Activated CD8-positive, alpha-beta memory T cell treated with anti-CD3 and anti-CD28 coated beads, Interleukin-2, amount 10 ng/mL, durations not matched to agents 7 days and 5 days (primary cell): ENCODE data around the gene MON2. TPM values are rescaled to one million over a fixed set of nuclear protein-coding genes. Genes with fewer than 3 reads are reported as not detected.

Source experiments
- ATAC-seq: fragments of 150-1000 bp; cut with Tn5 transposase; one replicate; pipeline ENCODE4 v1.10.0; 2021; ENCODE audit warnings: moderate library complexity
- CTCF ChIA-PET: fragments of 350-600 bp; sonication (Branson Sonifier 250); formaldehyde crosslinking; loops from one replicate; lab custom pipeline; 2021; ENCODE audit warnings: antibody characterized with exemption; lab: Charles Lee
- DNase-seq: peaks from one replicate; pipeline ENCODE4 v3.0.0-alpha.2; 2020
- H3K27ac Mint-ChIP-seq: one replicate; pipeline ENCODE4 v1.8.0; 2021; ENCODE audit warnings: mild to moderate bottlenecking, mixed read lengths
- H3K27me3 Mint-ChIP-seq: one replicate; pipeline ENCODE4 v1.8.0; 2021; ENCODE audit warnings: mixed read lengths
- H3K36me3 Mint-ChIP-seq: one replicate; pipeline ENCODE4 v1.8.0; 2021; ENCODE audit warnings: mild to moderate bottlenecking, mixed read lengths
- H3K4me1 Mint-ChIP-seq: one replicate; pipeline ENCODE4 v1.8.0; 2021; ENCODE audit warnings: mixed read lengths
- H3K4me3 Mint-ChIP-seq: one replicate; pipeline ENCODE4 v1.8.0; 2021; ENCODE audit warnings: mild to moderate bottlenecking, moderate library complexity, mixed read lengths
- H3K9me3 Mint-ChIP-seq: one replicate; pipeline ENCODE4 v1.8.0; 2022; ENCODE audit warnings: low read depth, mixed read lengths
- total RNA-seq, 2 experiments: library from RNA; stranded (reverse); gene quantifications; one replicate each; pipeline ENCODE4 v1.2.3, GENCODE V29; 2021

Gene MON2
- total RNA-seq, 2 experiments from 2014 or later: 39.3 to 53.9 TPM

DNA sequence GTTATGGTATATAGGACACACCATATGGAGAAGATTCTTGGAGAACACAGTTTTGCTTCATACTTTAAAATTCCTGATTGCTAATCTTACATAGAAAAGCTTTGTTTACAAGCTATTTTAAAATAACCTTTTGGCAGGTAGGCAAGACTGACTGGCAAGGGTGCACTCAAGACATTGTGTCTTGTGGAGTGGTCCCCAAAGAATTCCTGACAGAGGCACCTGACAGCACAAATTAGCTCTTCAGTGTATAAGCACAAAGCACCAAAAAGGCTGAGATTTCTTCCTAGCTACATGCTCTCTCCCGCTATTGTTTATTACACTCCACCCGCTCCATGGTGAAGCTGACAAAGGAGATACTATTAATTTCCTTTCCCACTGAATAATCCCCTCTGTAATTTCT is 139.4 kb downstream of the MON2 start:
- Mint-ChIP-seq H3K27ac (no peak overlapping the region), H3K4me1 (peaks cover 34% of the 10 kb centered on the region), H3K27me3 (no peaks in the 10 kb centered on the region), H3K36me3 (peaks cover 4% of the 10 kb centered on the region), H3K9me3 (no peaks in the 10 kb centered on the region), H3K4me3 (no peak overlapping the region)
- DNase-seq (no peak), ATAC-seq (no peak)
- CTCF ChIA-PET: interaction anchor here (0.8 to 1.8 kb wide), 7 partner anchors 9 to 192 kb away, joined by 3 to 12 read pairs (median 4); no protein-coding TSS in a partner anchor

DNA sequence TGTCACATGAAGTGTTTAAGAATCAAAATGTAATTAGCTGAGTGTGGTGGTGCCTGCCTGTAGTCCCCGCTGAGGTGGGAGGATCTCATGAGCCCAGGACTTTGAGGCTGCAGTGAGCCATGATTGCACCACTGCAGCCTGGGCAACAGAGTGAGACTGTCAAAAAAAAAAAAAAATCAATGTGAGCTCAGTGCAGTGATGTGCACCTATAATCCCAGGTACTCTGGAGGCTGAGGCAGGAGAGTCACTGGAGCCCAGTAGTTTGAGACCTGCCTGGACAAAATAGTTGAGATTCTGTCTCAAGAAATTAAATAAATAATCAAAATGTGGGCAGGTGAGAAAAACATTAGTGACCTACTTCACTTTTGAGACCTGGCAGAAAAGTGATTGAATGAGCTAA is 140.0 kb downstream of the MON2 start:
- DNase-seq: no peak
- peaks cover 4% of the 10 kb centered on the region for H3K36me3 Mint-ChIP-seq
- peaks cover 30% of the 10 kb centered on the region for H3K4me1 Mint-ChIP-seq
- no peaks in the 10 kb centered on the region for H3K9me3 Mint-ChIP-seq
- no peak overlapping the region for H3K4me3 Mint-ChIP-seq
- no peaks in the 10 kb centered on the region for H3K27me3 Mint-ChIP-seq
- CTCF ChIA-PET: interaction anchor here (0.8 to 1.8 kb wide), 5 partner anchors 10 to 192 kb away, joined by 3 to 12 read pairs (median 4); no protein-coding TSS in a partner anchor
- no peak for ATAC-seq
- H3K27ac Mint-ChIP-seq: no peak overlapping the region

DNA sequence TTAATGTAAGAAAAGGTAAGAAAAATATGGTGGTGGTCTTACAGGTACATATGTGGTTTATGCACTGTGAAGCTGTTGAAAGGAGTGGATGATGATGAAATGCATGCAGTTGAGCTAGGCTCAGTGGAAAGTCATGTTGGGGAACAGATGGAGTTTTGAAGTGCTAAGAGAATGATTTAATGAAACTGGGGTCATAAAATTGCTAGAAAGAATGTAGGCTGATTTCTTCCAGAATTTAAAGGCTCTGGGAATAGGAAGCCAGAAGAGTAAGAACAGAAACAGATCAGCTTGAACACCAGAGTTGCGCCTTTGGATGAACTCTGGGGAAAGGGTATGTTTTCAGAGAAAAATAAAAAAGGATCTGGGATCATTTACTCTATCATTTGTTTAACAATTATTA is 146.5 kb downstream of the MON2 start:
- H3K4me3 Mint-ChIP-seq: no peak overlapping the region
- peaks cover 1% of the 10 kb centered on the region for H3K36me3 Mint-ChIP-seq
- CTCF ChIA-PET: no interaction called here
- no peaks in the 10 kb centered on the region for H3K4me1 Mint-ChIP-seq
- H3K27ac Mint-ChIP-seq: no peak overlapping the region
- ATAC-seq: no peak
- no peak for DNase-seq
- H3K27me3 Mint-ChIP-seq: no peaks in the 10 kb centered on the region
- no peaks in the 10 kb centered on the region for H3K9me3 Mint-ChIP-seq

- no peak overlapping the region for H3K27ac Mint-ChIP-seq
- H3K27me3 Mint-ChIP-seq: no peaks in the 10 kb centered on the region
- H3K4me1 Mint-ChIP-seq: no peaks in the 10 kb centered on the region
- DNase-seq: no peak
- CTCF ChIA-PET: interaction anchor here (1.1 to 1.7 kb wide), 4 partner anchors 9 to 14 kb away, joined by 3 to 4 read pairs (median 3); no protein-coding TSS in a partner anchor
- H3K9me3 Mint-ChIP-seq: no peaks in the 10 kb centered on the region
- ATAC-seq: no peak
- no peak overlapping the region for H3K4me3 Mint-ChIP-seq
- peaks cover 4% of the 10 kb centered on the region for H3K36me3 Mint-ChIP-seq
Observed at GRCh38 chr12:62618319-62618718, 151.7 kb downstream of the MON2 start.

DNA sequence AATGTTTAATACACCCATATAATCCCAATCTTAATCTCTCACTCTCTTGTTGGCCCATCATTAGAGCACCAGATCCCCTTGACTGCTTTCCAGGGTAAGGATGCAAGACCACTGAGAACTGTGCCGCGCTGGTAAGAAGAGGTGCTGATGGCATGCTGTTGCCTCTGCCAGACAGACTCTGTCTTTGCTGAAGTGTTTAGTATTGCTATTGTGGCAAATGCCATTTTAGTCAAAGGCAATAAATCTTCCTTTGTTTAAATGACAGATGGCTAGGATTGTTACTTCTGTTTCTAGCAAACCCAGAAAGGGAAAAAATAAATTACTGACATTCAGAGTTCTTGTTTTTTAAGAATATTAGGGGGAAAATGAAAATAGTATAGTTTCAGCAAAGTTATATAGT is 152.3 kb downstream of the MON2 start:
- ATAC-seq (no peak), DNase-seq (no peak)
- no peaks in the 10 kb centered on the region for H3K9me3 Mint-ChIP-seq
- H3K4me1 Mint-ChIP-seq: no peaks in the 10 kb centered on the region
- no peak overlapping the region for H3K27ac Mint-ChIP-seq
- CTCF ChIA-PET: interaction anchor here (1.1 to 1.7 kb wide), 3 partner anchors 10 to 13 kb away, joined by 3 to 4 read pairs (median 3); no protein-coding TSS in a partner anchor
- no peak overlapping the region for H3K4me3 Mint-ChIP-seq
- peaks cover 4% of the 10 kb centered on the region for H3K36me3 Mint-ChIP-seq
- no peaks in the 10 kb centered on the region for H3K27me3 Mint-ChIP-seq

GRCh38 chr12:62621101-62621638 is 154.5 kb downstream of the MON2 start:
- DNase-seq (no peak), ATAC-seq (no peak)
- Mint-ChIP-seq H3K4me1 (no peaks in the 10 kb centered on the region), H3K27me3 (peaks cover 8% of the 10 kb centered on the region), H3K4me3 (no peak overlapping the region), H3K36me3 (peaks cover 4% of the 10 kb centered on the region), H3K9me3 (no peaks in the 10 kb centered on the region), H3K27ac (no peak overlapping the region)
- CTCF ChIA-PET: interaction anchor here (0.7 kb wide), 1 partner anchor 49 kb away, joined by 3 read pairs; no protein-coding TSS in a partner anchor

GRCh38 chr12:62622177-62622576 is 155.6 kb downstream of the MON2 start:
- Mint-ChIP-seq H3K9me3 (no peaks in the 10 kb centered on the region), H3K36me3 (peaks cover 2% of the 10 kb centered on the region), H3K4me1 (no peaks in the 10 kb centered on the region), H3K27ac (no peak overlapping the region), H3K4me3 (no peak overlapping the region), H3K27me3 (peaks cover 12% of the 10 kb centered on the region)
- DNase-seq (no peak), ATAC-seq (no peak)
- CTCF ChIA-PET: no interaction called here

- peaks cover 2% of the 10 kb centered on the region for H3K36me3 Mint-ChIP-seq
- peaks cover 35% of the 10 kb centered on the region for H3K27me3 Mint-ChIP-seq
- ATAC-seq (no peak), DNase-seq (no peak)
- no peak overlapping the region for H3K27ac Mint-ChIP-seq
- H3K9me3 Mint-ChIP-seq: no peaks in the 10 kb centered on the region
- H3K4me3 Mint-ChIP-seq: no peak overlapping the region
- CTCF ChIA-PET: no interaction called here
- H3K4me1 Mint-ChIP-seq: no peaks in the 10 kb centered on the region
Observed at GRCh38 chr12:62625228-62625627, 158.6 kb downstream of the MON2 start.

DNA sequence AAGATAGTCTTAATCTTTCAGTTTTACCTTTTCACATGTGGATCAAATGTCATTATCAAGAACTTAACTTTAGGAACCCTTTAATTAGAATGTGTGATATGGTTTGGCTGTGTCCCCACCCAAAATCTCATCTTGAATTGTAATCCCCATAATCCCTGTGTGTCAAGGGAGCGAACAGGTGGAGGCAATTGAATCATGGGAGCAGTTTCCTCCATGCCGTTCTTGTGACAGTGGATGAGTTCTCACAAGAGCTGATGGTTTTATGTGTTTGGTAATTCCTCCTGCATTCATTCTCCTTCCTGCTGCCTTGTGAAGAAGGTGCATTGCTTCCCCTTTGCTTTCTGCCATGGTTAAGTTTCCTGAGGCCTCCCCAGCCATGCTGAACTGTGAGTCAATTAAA is 160.6 kb downstream of the MON2 start:
- Mint-ChIP-seq H3K27me3 (peaks cover 54% of the 10 kb centered on the region), H3K4me1 (peaks cover 6% of the 10 kb centered on the region), H3K9me3 (no peaks in the 10 kb centered on the region), H3K27ac (no peak overlapping the region), H3K36me3 (peaks cover 4% of the 10 kb centered on the region), H3K4me3 (no peak overlapping the region)
- ATAC-seq (no peak), DNase-seq (no peak)
- CTCF ChIA-PET: interaction anchor here (1.2 kb wide), 1 partner anchor 167 kb away, joined by 3 read pairs; no protein-coding TSS in a partner anchor

DNA sequence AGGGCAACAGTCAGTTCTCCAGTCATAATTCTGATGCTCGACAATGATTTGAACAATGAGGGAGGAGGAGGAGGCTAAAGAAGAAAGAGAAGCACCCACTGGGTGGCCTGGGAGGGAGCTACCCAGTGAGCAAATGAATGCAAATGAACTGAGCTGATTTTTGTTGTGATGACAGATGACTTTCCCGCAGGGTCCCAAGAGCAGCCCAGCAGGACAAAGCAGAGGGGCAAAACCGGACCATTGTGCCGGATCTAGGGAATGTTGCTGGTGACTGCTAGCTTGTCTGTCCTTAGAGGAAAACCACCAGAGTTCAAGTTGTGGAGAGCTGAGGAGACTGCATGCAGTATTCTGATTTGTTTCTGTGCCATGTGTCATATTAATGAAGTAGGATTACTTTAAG is 162.8 kb downstream of the MON2 start:
- H3K27me3 Mint-ChIP-seq: peaks cover 75% of the 10 kb centered on the region
- H3K4me3 Mint-ChIP-seq: no peak overlapping the region
- H3K36me3 Mint-ChIP-seq: peaks cover 2% of the 10 kb centered on the region
- peaks cover 9% of the 10 kb centered on the region for H3K4me1 Mint-ChIP-seq
- ATAC-seq: no peak
- no peak for DNase-seq
- H3K9me3 Mint-ChIP-seq: no peaks in the 10 kb centered on the region
- H3K27ac Mint-ChIP-seq: no peak overlapping the region
- CTCF ChIA-PET: interaction anchor here (1.0 kb wide), 2 partner anchors 11 to 48 kb away, joined by 3 read pairs; no protein-coding TSS in a partner anchor

- ATAC-seq: no peak
Observed at GRCh38 chr12:62629971-62630739, 163.5 kb downstream of the MON2 start.

DNA sequence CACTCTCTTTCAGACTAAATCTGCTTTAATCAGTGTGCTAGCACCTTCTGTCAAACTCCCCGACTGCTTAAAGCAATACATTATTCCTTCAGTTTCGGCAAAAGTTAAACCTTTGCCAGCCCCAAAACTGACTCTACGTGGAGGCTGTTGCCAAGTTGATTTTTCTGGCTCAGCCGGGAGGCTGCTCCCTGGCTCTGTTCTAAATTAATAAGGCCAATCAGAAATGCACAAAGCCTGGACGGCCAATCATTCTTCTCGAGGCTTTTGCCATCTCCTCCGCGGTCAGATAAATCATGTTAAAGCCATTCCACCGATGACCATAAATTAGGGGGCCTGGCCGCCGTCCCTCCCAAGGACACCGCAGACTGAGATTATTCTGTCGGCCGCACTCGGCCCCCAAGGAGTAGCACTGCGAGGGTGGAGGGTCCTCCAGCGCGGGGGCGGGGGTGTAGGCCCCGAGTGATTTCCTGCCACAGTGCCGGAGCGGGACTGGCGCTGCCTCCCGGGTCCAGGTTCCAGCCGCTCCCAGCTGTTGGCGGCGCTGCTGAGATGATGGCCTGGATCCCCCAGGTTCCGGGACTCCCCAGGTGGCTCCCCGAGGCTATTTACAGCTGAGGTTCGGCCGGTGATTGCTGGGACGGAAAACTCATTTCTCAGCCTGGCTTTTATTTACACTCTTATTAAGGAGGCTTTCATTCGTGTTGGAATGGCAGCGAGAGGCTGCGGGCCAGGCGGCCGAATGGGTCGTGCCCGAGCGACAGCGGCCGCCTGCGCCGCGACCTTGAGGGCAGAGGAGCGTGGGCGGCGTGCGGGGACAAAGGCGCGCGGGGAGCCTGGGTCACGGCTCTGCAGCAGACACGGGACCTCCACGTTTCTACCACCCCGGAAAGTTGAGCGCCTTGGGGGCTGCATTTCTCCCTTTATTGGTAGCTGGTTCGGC is 165.1 kb downstream of the MON2 start:
- H3K27me3 Mint-ChIP-seq: peaks cover 80% of the 10 kb centered on the region
- peaks cover 2% of the 10 kb centered on the region for H3K36me3 Mint-ChIP-seq
- no peak overlapping the region for H3K27ac Mint-ChIP-seq
- H3K4me3 Mint-ChIP-seq: peak overlapping the region; percentile 59
- no peaks in the 10 kb centered on the region for H3K9me3 Mint-ChIP-seq
- ATAC-seq (peak; percentile 67), DNase-seq (no peak)
- CTCF ChIA-PET: interaction anchor here (1.2 kb wide), 1 partner anchor 14 kb away, joined by 3 read pairs; no protein-coding TSS in a partner anchor
- H3K4me1 Mint-ChIP-seq: peaks cover 9% of the 10 kb centered on the region

More at GRCh38 chr12:62629971-62630739, 163.5 kb downstream of the MON2 start:
- Mint-ChIP-seq H3K36me3 (peaks cover 2% of the 10 kb centered on the region), H3K4me3 (no peak overlapping the region), H3K9me3 (no peaks in the 10 kb centered on the region), H3K4me1 (peaks cover 9% of the 10 kb centered on the region), H3K27me3 (peaks cover 77% of the 10 kb centered on the region), H3K27ac (no peak overlapping the region)
- DNase-seq: no peak
- CTCF ChIA-PET: interaction anchor here (1.0 kb wide), 2 partner anchors 11 to 49 kb away, joined by 3 read pairs; no protein-coding TSS in a partner anchor
